ENCODE measurements around the gene CDC25A.

- no peak for TF ChIP-seq CTCF (IDR thresholded peaks at IDR 0.05; ENCODE audit: low read length)
- TF ChIP-seq EZH2 (IDR thresholded peaks at IDR 0.05; ENCODE audit: borderline replicate concordance, low read length): no peak
Observed at GRCh38 chr3:48180021-48180420, 8.2 kb downstream of the CDC25A start.
